HEK293 (cell line): ENCODE measurements around the gene SUN3.

ENCODE experiments used
- CTCF ChIP-seq: fragments of 450-650 bp; formaldehyde crosslinking; IDR thresholded peaks from 2 replicates; pipeline ENCODE4 v1.5.1; 2016; ENCODE audit warnings: missing biosample characterization, missing genetic modification characterization
- MEIS1 ChIP-seq: sonication (generic); formaldehyde crosslinking; IDR thresholded peaks from 2 replicates; pipeline ENCODE4 v1.8.1; 2022; ENCODE audit warnings: missing genetic modification reagents, mild to moderate bottlenecking, borderline replicate concordance
- PRDM1 ChIP-seq: fragments of 450-650 bp; formaldehyde crosslinking; IDR thresholded peaks from 2 replicates; pipeline ENCODE4; 2016; ENCODE audit warnings: missing biosample characterization, missing genetic modification characterization
- REST ChIP-seq: fragments of 450-650 bp; formaldehyde crosslinking; IDR thresholded peaks from 2 replicates; pipeline ENCODE4 v1.5.1; 2016; ENCODE audit warnings: missing biosample characterization, missing genetic modification characterization
- WT1 ChIP-seq: fragments of 450-650 bp; formaldehyde crosslinking; IDR thresholded peaks from 2 replicates; pipeline ENCODE4 v1.5.1; 2016; ENCODE audit warnings: missing biosample characterization, missing genetic modification characterization
- YY1 ChIP-seq: fragments of 450-650 bp; formaldehyde crosslinking; IDR thresholded peaks from 2 replicates; pipeline ENCODE4 v1.5.1; 2018; ENCODE audit warnings: missing biosample characterization, missing genetic modification characterization
- ZNF146 ChIP-seq: fragments of 450-650 bp; formaldehyde crosslinking; IDR thresholded peaks from 2 replicates; pipeline ENCODE4 v1.5.1; 2016; ENCODE audit warnings: missing biosample characterization, missing genetic modification characterization
- ZNF311 ChIP-seq: fragments of 450-650 bp; formaldehyde crosslinking; IDR thresholded peaks from 2 replicates; pipeline ENCODE4 v1.5.1; 2017; ENCODE audit warnings: missing biosample characterization, missing genetic modification characterization, borderline replicate concordance
- ZNF324 ChIP-seq: fragments of 450-650 bp; formaldehyde crosslinking; IDR thresholded peaks from 2 replicates; pipeline ENCODE4 v1.5.1; 2016; ENCODE audit warnings: missing biosample characterization, missing genetic modification characterization
- ZNF416 ChIP-seq: fragments of 450-650 bp; formaldehyde crosslinking; IDR thresholded peaks from 2 replicates; pipeline ENCODE4 v1.5.1; 2016; ENCODE audit warnings: missing biosample characterization, missing genetic modification characterization
- ZNF510 ChIP-seq: fragments of 450-650 bp; formaldehyde crosslinking; IDR thresholded peaks from 2 replicates; pipeline ENCODE4 v1.5.1; 2018; ENCODE audit warnings: mild to moderate bottlenecking, missing genetic modification characterization, missing biosample characterization; ENCODE audit not compliant: insufficient replicate concordance
- ZNF596 ChIP-seq: fragments of 450-650 bp; IDR thresholded peaks from 2 replicates; pipeline ENCODE4 v1.5.0; 2018; ENCODE audit warnings: missing biosample characterization, mild to moderate bottlenecking, missing genetic modification characterization, moderate library complexity
- ZNF837 ChIP-seq: fragments of 450-650 bp; formaldehyde crosslinking; IDR thresholded peaks from 2 replicates; pipeline ENCODE4 v1.5.1; 2016; ENCODE audit warnings: missing biosample characterization, missing genetic modification characterization

GRCh38 chr7:47953822-47954221 is 75.1 kb downstream of the SUN3 start:
- no peak for TF ChIP-seq CTCF (tag by site-specific recombination)
- no peak for TF ChIP-seq ZNF146 (tag by site-specific recombination)
- TF ChIP-seq YY1 (tag by site-specific recombination): no peak
- TF ChIP-seq ZNF311 (tag by site-specific recombination): no peak
- no peak for TF ChIP-seq ZNF324
- no peak for TF ChIP-seq ZNF837 (tag by site-specific recombination)
- TF ChIP-seq ZNF416 (tag by site-specific recombination): no peak
- no peak for TF ChIP-seq WT1 (tag by site-specific recombination)
- TF ChIP-seq PRDM1 (tag by site-specific recombination): no peak
- TF ChIP-seq ZNF510 (tag by site-specific recombination): no peak
- no peak for TF ChIP-seq ZNF596 (tag by site-specific recombination)
- TF ChIP-seq REST (tag by site-specific recombination): no peak
- TF ChIP-seq MEIS1: no peak
